DOHH2 (cell line): Measurements from ENCODE around the gene PCCA.

Experiments
- H3F3A ChIP-seq: fragments of 200-600 bp; sonication (generic), shearing (Covaris generic); 2 replicates; pipeline ENCODE4 v1.6.0; 2016; ENCODE audit warnings: antibody characterized with exemption, mild to moderate bottlenecking; ENCODE audit not compliant: control insufficient read depth, insufficient read depth
- H3K27ac ChIP-seq: fragments of 200-600 bp; sonication (generic); 2 replicates; pipeline ENCODE4 v1.5.1; 2014; ENCODE audit warnings: low read depth, mild to moderate bottlenecking, low read length, moderate library complexity
- H3K27me3 ChIP-seq: fragments of 200-600 bp; sonication (generic); 2 replicates; pipeline ENCODE4 v1.6.1; 2014; ENCODE audit warnings: mild to moderate bottlenecking, low read length, mixed read lengths; ENCODE audit not compliant: control insufficient read depth
- H3K36me3 ChIP-seq: fragments of 200-600 bp; sonication (generic); 2 replicates; pipeline ENCODE4 v1.6.1; 2014; ENCODE audit warnings: mild to moderate bottlenecking, low read length, moderate library complexity, mixed read lengths; ENCODE audit not compliant: control insufficient read depth
- H3K4me1 ChIP-seq: fragments of 200-600 bp; sonication (generic); 2 replicates; pipeline ENCODE4 v1.6.1; 2014; ENCODE audit warnings: mild to moderate bottlenecking, low read length, mixed read lengths; ENCODE audit not compliant: control insufficient read depth
- H3K4me2 ChIP-seq: fragments of 200-600 bp; sonication (generic); 2 replicates; pipeline ENCODE4 v1.6.0; 2014; ENCODE audit warnings: mild to moderate bottlenecking, low read length, moderate library complexity
- H3K4me3 ChIP-seq: fragments of 200-600 bp; sonication (generic); 2 replicates; pipeline ENCODE4 v1.5.1; 2014; ENCODE audit warnings: mild to moderate bottlenecking, low read length, mixed read lengths
- H3K79me2 ChIP-seq: fragments of 200-600 bp; sonication (generic); 2 replicates; pipeline ENCODE4 v1.6.1; 2014; ENCODE audit warnings: mild to moderate bottlenecking, low read length, mixed read lengths; ENCODE audit not compliant: control insufficient read depth
- H3K9me2 ChIP-seq: fragments of 200-600 bp; sonication (generic); replicated peaks from 2 replicates; pipeline ENCODE4 v1.6.1; 2014; ENCODE audit warnings: mild to moderate bottlenecking, low read length, mixed read lengths; ENCODE audit not compliant: control insufficient read depth
- H3K9me3 ChIP-seq: fragments of 200-600 bp; sonication (generic); 2 replicates; pipeline ENCODE4 v1.6.1; 2014; ENCODE audit warnings: antibody characterized with exemption, low read length, mixed read lengths; ENCODE audit not compliant: control insufficient read depth, insufficient read depth
- H4K20me1 ChIP-seq: fragments of 200-600 bp; sonication (generic); 2 replicates; pipeline ENCODE4 v1.6.0; 2014; ENCODE audit warnings: low read depth, mild to moderate bottlenecking, antibody characterized with exemption, low read length, moderate library complexity; ENCODE audit not compliant: control insufficient read depth, insufficient read depth
- CTCF ChIP-seq: fragments of 200-600 bp; sonication (generic); IDR thresholded peaks from one replicate; pipeline ENCODE4 v1.5.1; 2014; ENCODE audit warnings: antibody characterized with exemption, mild to moderate bottlenecking, low read depth, low read length; ENCODE audit not compliant: poor library complexity, severe bottlenecking
- EZH2phosphoT487 ChIP-seq: fragments of 200-600 bp; sonication (generic); IDR thresholded peaks from 2 replicates; pipeline ENCODE4 v1.6.1; 2017; ENCODE audit warnings: borderline replicate concordance, mild to moderate bottlenecking, antibody characterized with exemption, low read length, moderate library complexity, mixed read lengths

PCCA gene

GRCh38 chr13:100124265-100124664 lies 35.4 kb downstream of the PCCA start:
- TF ChIP-seq CTCF (no peak), EZH2phosphoT487 (no peak)
- H3K9me3 ChIP-seq, result no peaks in the 10 kb centered on the region
- no peak overlapping the region for H3K27ac ChIP-seq

DNA sequence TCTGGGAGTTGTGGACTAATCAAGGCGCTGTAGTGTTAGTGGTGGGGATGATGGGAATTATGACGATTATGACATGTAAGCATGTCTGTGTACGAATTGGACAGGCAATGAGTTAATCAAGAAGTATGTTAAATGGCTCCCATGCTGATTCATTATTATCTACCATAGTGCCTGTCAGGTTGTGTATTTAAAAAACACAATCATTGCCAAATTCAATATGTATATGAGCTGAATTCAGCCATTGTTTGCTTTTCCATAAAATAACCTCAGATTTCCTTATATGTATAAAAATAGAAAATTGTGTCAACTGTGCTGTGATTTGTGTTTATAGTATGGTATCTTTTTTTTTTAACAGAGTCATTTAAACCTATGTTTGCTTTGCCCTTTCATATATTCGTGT lies 37.1 kb downstream of the PCCA start:
- no peak for TF ChIP-seq EZH2phosphoT487
- TF ChIP-seq CTCF, result no peak
- no peaks in the 10 kb centered on the region for H3K79me2 ChIP-seq
- no peak overlapping the region for H3K4me3 ChIP-seq
- H3K36me3 ChIP-seq, result no peaks in the 10 kb centered on the region
- no peaks in the 10 kb centered on the region for H4K20me1 ChIP-seq
- H3K4me1 ChIP-seq, result no peaks in the 10 kb centered on the region
- no peak overlapping the region for H3K4me2 ChIP-seq
- H3K9me3 ChIP-seq, result no peaks in the 10 kb centered on the region
- no peaks in the 10 kb centered on the region for H3K9me2 ChIP-seq
- no peak overlapping the region for H3K27ac ChIP-seq
- H3K27me3 ChIP-seq, result no peaks in the 10 kb centered on the region
- H3F3A ChIP-seq, result no peaks in the 10 kb centered on the region

More at GRCh38 chr13:100124265-100124664, 35.4 kb downstream of the PCCA start:
- no peaks in the 10 kb centered on the region for H3K9me2 ChIP-seq
- H3K27me3 ChIP-seq, result no peaks in the 10 kb centered on the region
- no peaks in the 10 kb centered on the region for H3K79me2 ChIP-seq
- no peak overlapping the region for H3K4me2 ChIP-seq
- H3K4me3 ChIP-seq, result no peak overlapping the region
- no peaks in the 10 kb centered on the region for H3F3A ChIP-seq
- H4K20me1 ChIP-seq, result no peaks in the 10 kb centered on the region
- no peaks in the 10 kb centered on the region for H3K36me3 ChIP-seq
- H3K4me1 ChIP-seq, result no peaks in the 10 kb centered on the region

DNA sequence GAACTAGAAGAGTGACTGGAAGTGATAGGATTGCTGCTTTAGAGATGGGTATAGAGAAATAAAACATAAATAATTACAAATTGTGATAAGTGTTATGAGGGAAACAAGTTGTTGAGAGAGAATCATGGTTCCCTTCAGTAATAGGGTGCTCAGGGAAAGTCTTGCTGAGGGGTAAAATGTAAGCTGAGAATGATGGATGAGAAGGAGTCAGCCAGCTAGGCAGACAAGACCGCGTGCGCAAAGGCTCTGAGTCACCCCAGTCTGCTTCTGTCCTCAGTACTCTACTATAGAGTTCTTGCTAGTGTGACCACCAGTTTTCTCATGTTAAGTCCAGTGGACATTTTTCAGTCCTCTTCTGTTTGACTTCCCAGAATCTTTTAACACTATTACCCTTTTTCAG lies 39.5 kb downstream of the PCCA start:
- Histone ChIP-seq H3K27me3 (no peaks in the 10 kb centered on the region), H3K27ac (no peak overlapping the region), H3K36me3 (no peaks in the 10 kb centered on the region), H3K4me1 (no peaks in the 10 kb centered on the region), H3F3A (no peaks in the 10 kb centered on the region), H4K20me1 (no peaks in the 10 kb centered on the region), H3K4me2 (no peak overlapping the region), H3K4me3 (no peak overlapping the region), H3K79me2 (no peaks in the 10 kb centered on the region), H3K9me2 (no peaks in the 10 kb centered on the region), H3K9me3 (no peaks in the 10 kb centered on the region)
- TF ChIP-seq CTCF, result no peak
- TF ChIP-seq EZH2phosphoT487, result no peak

GRCh38 chr13:100128838-100129237 lies 39.9 kb downstream of the PCCA start:
- H3K27me3 ChIP-seq, result no peaks in the 10 kb centered on the region
- no peak for TF ChIP-seq CTCF
- TF ChIP-seq EZH2phosphoT487, result no peak
- no peak overlapping the region for H3K27ac ChIP-seq
- H4K20me1 ChIP-seq, result no peaks in the 10 kb centered on the region
- H3F3A ChIP-seq, result no peaks in the 10 kb centered on the region
- H3K4me3 ChIP-seq, result no peak overlapping the region
- H3K9me3 ChIP-seq, result no peaks in the 10 kb centered on the region
- no peaks in the 10 kb centered on the region for H3K9me2 ChIP-seq
- no peaks in the 10 kb centered on the region for H3K4me1 ChIP-seq
- H3K4me2 ChIP-seq, result no peak overlapping the region
- H3K79me2 ChIP-seq, result no peaks in the 10 kb centered on the region
- no peaks in the 10 kb centered on the region for H3K36me3 ChIP-seq
